SU-DHL-6 (cell line): ENCODE data around the gene C16orf89.

Source experiments
- H2AFZ ChIP-seq: fragments of 200-600 bp; sonication (generic); 2 replicates; pipeline ENCODE4 v1.6.1; 2014; ENCODE audit warnings: low read depth, mild to moderate bottlenecking, moderate library complexity, mixed read lengths, antibody characterized with exemption, low read length; ENCODE audit not compliant: severe bottlenecking
- H3F3A ChIP-seq: fragments of 200-600 bp; shearing (Covaris generic); 2 replicates; pipeline ENCODE4 v1.6.0; 2016; ENCODE audit warnings: antibody characterized with exemption, mild to moderate bottlenecking; ENCODE audit not compliant: insufficient read depth
- H3K27ac ChIP-seq: fragments of 200-600 bp; sonication (generic); 2 replicates; pipeline ENCODE4 v1.5.1; 2016; ENCODE audit warnings: low read depth, mild to moderate bottlenecking, low read length, moderate library complexity, mixed read lengths
- H3K27me3 ChIP-seq: fragments of 200-600 bp; sonication (generic), shearing (Covaris generic); 2 replicates; pipeline ENCODE4 v1.6.0; 2014; ENCODE audit warnings: mild to moderate bottlenecking, low read length
- H3K36me3 ChIP-seq: fragments of 200-600 bp; sonication (generic); 2 replicates; pipeline ENCODE4 v1.6.1; 2014; ENCODE audit warnings: mild to moderate bottlenecking, low read length, mixed read lengths
- H3K4me2 ChIP-seq: fragments of 300-600, 200-600 bp; shearing (Covaris generic), sonication (generic); 2 replicates; pipeline ENCODE4 v1.6.0; 2014; ENCODE audit warnings: low read length, low read depth, mild to moderate bottlenecking; ENCODE audit not compliant: poor library complexity, severe bottlenecking
- H3K4me3 ChIP-seq: fragments of 200-600 bp; sonication (generic); 2 replicates; pipeline ENCODE4 v1.5.1; 2014; ENCODE audit warnings: antibody characterized with exemption, low read length, mild to moderate bottlenecking, mixed read lengths; ENCODE audit not compliant: insufficient read depth, poor library complexity, severe bottlenecking
- H3K79me2 ChIP-seq: fragments of 200-600 bp; sonication (generic); 2 replicates; pipeline ENCODE4 v1.6.1; 2014; ENCODE audit warnings: mild to moderate bottlenecking, low read length, moderate library complexity; ENCODE audit not compliant: insufficient read depth
- H3K9ac ChIP-seq: fragments of 200-600 bp; sonication (generic); 2 replicates; pipeline ENCODE4 v1.7.0; 2014; ENCODE audit warnings: mild to moderate bottlenecking, low read length
- H3K9me2 ChIP-seq: fragments of 200-600 bp; sonication (generic); replicated peaks from 2 replicates; pipeline ENCODE4 v1.6.1; 2014; ENCODE audit warnings: low read length; ENCODE audit not compliant: insufficient read depth
- H3K9me3 ChIP-seq: fragments of 200-600 bp; sonication (generic); 2 replicates; pipeline ENCODE4 v1.6.1; 2014; ENCODE audit warnings: low read length, mixed read lengths; ENCODE audit not compliant: insufficient read depth
- H4K20me1 ChIP-seq: fragments of 200-600 bp; sonication (generic); 2 replicates; pipeline ENCODE4 v1.6.1; 2014; ENCODE audit warnings: low read depth, mild to moderate bottlenecking, antibody characterized with exemption, low read length, moderate library complexity, mixed read lengths
- EZH2phosphoT487 ChIP-seq: fragments of 200-600 bp; sonication (generic), shearing (Covaris generic); conservative IDR thresholded peaks from 2 replicates; pipeline ENCODE4 v1.6.1; 2018; ENCODE audit warnings: mild to moderate bottlenecking, antibody characterized with exemption, low read length, moderate library complexity, mixed read lengths
- TF ChIP-seq, protein P1 (sequence below): fragments of 200-600 bp; sonication (generic); IDR thresholded peaks from one replicate; pipeline ENCODE4 v1.5.1; 2017; ENCODE audit warnings: antibody characterized with exemption, mild to moderate bottlenecking, low read length, moderate library complexity; ENCODE audit not compliant: insufficient read depth, poor library complexity, severe bottlenecking

The C16orf89 gene

DNA sequence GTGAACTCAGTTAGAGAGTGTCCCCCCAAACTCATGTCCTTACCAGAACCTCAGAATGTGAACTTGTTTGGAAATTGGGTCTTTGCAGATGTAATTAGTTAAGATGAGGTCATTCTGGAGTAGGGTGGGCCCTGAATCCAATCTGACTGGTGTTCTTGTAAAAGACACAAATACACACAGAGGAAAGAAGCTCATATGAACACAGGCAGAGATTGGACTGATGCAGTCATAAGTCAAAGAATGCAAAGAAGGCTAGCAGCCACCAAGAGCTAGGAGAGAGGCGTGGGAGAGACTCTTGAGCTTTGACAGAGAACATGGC lies 29.9 kb downstream of the C16orf89 start:
- no peak overlapping the region for H3K9ac ChIP-seq
- H3K9me2 ChIP-seq = no peaks in the 10 kb centered on the region
- TF ChIP-seq EZH2phosphoT487 = no peak
- TF ChIP-seq, protein P1, sequence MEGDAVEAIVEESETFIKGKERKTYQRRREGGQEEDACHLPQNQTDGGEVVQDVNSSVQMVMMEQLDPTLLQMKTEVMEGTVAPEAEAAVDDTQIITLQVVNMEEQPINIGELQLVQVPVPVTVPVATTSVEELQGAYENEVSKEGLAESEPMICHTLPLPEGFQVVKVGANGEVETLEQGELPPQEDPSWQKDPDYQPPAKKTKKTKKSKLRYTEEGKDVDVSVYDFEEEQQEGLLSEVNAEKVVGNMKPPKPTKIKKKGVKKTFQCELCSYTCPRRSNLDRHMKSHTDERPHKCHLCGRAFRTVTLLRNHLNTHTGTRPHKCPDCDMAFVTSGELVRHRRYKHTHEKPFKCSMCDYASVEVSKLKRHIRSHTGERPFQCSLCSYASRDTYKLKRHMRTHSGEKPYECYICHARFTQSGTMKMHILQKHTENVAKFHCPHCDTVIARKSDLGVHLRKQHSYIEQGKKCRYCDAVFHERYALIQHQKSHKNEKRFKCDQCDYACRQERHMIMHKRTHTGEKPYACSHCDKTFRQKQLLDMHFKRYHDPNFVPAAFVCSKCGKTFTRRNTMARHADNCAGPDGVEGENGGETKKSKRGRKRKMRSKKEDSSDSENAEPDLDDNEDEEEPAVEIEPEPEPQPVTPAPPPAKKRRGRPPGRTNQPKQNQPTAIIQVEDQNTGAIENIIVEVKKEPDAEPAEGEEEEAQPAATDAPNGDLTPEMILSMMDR = no peak
- H3K79me2 ChIP-seq = no peaks in the 10 kb centered on the region
- no peak overlapping the region for H3K27ac ChIP-seq
- H3K9me3 ChIP-seq = no peaks in the 10 kb centered on the region
- H3K27me3 ChIP-seq = no peaks in the 10 kb centered on the region
- H3K36me3 ChIP-seq = no peaks in the 10 kb centered on the region
- no peaks in the 10 kb centered on the region for H4K20me1 ChIP-seq
- H3K4me3 ChIP-seq = no peak overlapping the region
- no peaks in the 10 kb centered on the region for H3F3A ChIP-seq
- H2AFZ ChIP-seq = no peak overlapping the region
- H3K4me2 ChIP-seq = no peak overlapping the region

DNA sequence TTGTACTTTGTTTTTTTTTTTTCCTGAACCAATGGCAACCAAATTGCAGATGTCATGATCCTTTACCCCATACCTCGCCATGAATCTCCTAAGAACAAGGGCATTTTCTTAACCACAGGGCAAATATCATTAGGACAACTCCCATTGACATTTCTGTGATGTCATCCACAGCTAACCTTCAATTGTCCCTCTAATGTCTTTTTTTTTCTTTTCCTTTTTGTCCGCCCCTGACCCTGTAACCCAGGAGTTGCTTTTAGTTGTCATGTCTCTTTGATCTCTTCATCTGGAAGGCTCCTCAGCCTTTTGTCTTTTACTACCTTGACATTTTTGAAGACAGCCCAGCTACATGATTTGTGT lies 31.6 kb downstream of the C16orf89 start:
- H3K27me3 ChIP-seq = no peaks in the 10 kb centered on the region
- H3K27ac ChIP-seq = no peak overlapping the region
- no peaks in the 10 kb centered on the region for H3K9me2 ChIP-seq
- TF ChIP-seq, protein P1 = no peak
- no peak for TF ChIP-seq EZH2phosphoT487
- H3K79me2 ChIP-seq = no peaks in the 10 kb centered on the region
- H3F3A ChIP-seq = no peaks in the 10 kb centered on the region
- peak overlapping the region; percentile 68 for H3K9ac ChIP-seq
- peak overlapping the region; percentile 98 for H2AFZ ChIP-seq
- H3K9me3 ChIP-seq = no peaks in the 10 kb centered on the region
- H3K36me3 ChIP-seq = no peaks in the 10 kb centered on the region
- H4K20me1 ChIP-seq = no peaks in the 10 kb centered on the region
- peak overlapping the region; percentile 97 for H3K4me2 ChIP-seq
- H3K4me3 ChIP-seq = peak overlapping the region; percentile 81

DNA sequence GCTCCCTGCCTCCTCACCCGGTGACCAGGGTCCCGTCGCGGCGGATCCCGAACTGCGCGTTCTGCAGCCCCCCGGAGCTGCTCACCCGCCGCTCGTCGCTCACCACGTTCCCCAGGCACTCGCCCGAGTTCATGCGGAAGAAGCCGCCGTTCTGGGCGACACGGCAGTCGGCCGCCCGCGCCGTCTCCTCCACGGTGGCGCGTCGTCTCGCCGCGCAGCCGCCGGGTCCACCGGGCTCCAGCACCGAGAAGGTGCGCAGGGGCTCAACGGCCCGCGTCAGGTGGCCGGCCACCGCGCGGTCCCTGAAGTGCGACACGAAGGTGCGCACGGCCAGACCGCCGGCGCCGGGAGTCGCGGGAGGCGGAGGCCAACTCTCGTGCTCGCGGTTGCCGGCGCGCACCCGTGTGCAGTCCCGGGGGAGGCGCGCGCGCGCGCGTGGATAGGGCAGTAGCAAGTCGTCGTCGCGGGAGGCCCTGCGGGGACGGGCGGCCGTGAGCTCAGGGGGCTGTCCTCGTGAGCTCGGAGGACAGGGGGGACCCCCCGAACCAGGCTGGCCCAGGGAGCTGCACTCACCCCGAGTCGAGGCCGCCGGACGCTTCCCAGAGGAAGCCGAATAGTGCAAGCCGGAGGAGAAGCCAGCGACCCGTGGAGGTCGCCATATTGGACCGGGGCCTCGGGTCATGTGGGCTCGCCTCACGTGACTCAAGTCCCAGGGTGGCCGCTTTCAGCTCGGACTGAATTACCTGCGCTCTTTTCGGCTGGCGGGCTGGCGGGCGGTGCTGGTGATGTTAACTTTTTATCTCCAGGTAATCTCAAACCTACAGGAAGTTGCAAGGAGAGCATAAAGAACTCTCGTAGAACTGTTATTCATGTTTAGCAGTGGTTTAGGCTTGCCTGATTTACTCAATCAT lies 32.2 kb downstream of the C16orf89 start, which contains the start of gene NAGPA:
Gene NAGPA, minus strand, starts transcription at position 680 of the 911 bp plus-strand sequence. Its CDS starts 21 bp downstream, at position 659.
- Histone ChIP-seq H3K4me3 (peak within 1 kb of the TSS; percentile 81), H3K27ac (no peak within 1 kb of the TSS), H3K27me3 (no peaks in the 10 kb centered on the region), H4K20me1 (no peaks in the 10 kb centered on the region), H3K9ac (peak within 1 kb of the TSS; percentile 68), H3K79me2 (no peaks in the 10 kb centered on the region), H3K9me3 (no peaks in the 10 kb centered on the region), H2AFZ (peak within 1 kb of the TSS; percentile 98), H3K36me3 (no peaks in the 10 kb centered on the region), H3F3A (no peaks in the 10 kb centered on the region), H3K9me2 (no peaks in the 10 kb centered on the region), H3K4me2 (peak within 1 kb of the TSS; percentile 97)
- TF ChIP-seq EZH2phosphoT487 = no peak
- TF ChIP-seq, protein P1 = no peak
